Esophagus muscularis mucosa (tissue), 4 donors: ENCODE data around the gene GLP2R. TPM values are rescaled to one million over a fixed set of nuclear protein-coding genes. Genes with fewer than 3 reads are reported as not detected.

ENCODE experiments used
- DNase-seq: peaks from one replicate; pipeline ENCODE4 v3.0.0-alpha.2; 2017; ENCODE audit errors: extremely low spot score
- H3K27ac ChIP-seq, 4 donors: fragments of 200-600 bp; sonication (generic); replicated peaks in 1 of 4; 1 replicate in 3 of 4; 2 replicates in 1 of 4; pipeline ENCODE4 v1.5.1; 2016 to 2019; ENCODE audit warnings: mild to moderate bottlenecking in 1 of 4
- H3K27me3 ChIP-seq, 4 donors: fragments of 200-600 bp; sonication (generic); one replicate each; pipeline versions ENCODE4 v1.5.1 to v1.6.0; 2016 to 2019
- H3K36me3 ChIP-seq, 4 donors: fragments of 200-600 bp; sonication (generic); one replicate each; pipeline ENCODE4 v1.5.1; 2016 to 2019
- H3K4me1 ChIP-seq, 4 donors: fragments of 200-600 bp; sonication (generic); one replicate each; pipeline ENCODE4 v1.5.1; 2016 to 2019
- H3K4me3 ChIP-seq, 4 donors: fragments of 200-600 bp; sonication (generic); 1 replicate in 2 of 4; 2 replicates in 2 of 4; pipeline ENCODE4 v1.5.1; 2016 to 2019; ENCODE audit warnings: mild to moderate bottlenecking in 4 of 4, moderate library complexity in 1 of 4
- H3K9me3 ChIP-seq, 4 donors: fragments of 200-600 bp; sonication (generic); 1 replicate in 3 of 4; 2 replicates in 1 of 4; pipeline ENCODE4 v1.5.1; 2016 to 2019
- CTCF ChIP-seq, 3 experiments: fragments of 200-600 bp in 2 of 3; fragments of 450-650 bp in 1 of 3; sonication (generic) in 2 of 3; IDR thresholded peaks; one replicate each; pipeline ENCODE4 v1.5.1; 2017 to 2019; ENCODE audit warnings: antibody characterized with exemption in 3 of 3, mild to moderate bottlenecking in 2 of 3, moderate library complexity in 1 of 3
- EP300 ChIP-seq: sonication (generic); formaldehyde crosslinking; IDR thresholded peaks from one replicate; pipeline ENCODE4 v1.6.1; 2017; ENCODE audit warnings: antibody characterized with exemption
- POLR2A ChIP-seq: fragments of 450-650 bp; IDR thresholded peaks from one replicate; pipeline ENCODE4 v1.6.1; 2017; ENCODE audit warnings: antibody characterized with exemption, moderate library complexity, mild to moderate bottlenecking, low read depth
- POLR2AphosphoS5 ChIP-seq, 2 donors: sonication (generic); formaldehyde crosslinking; IDR thresholded peaks; one replicate each; pipeline ENCODE4 v1.6.1; 2017; ENCODE audit warnings: antibody characterized with exemption in 2 of 2
- WGBS: methylation state at CpG from one replicate; pipeline ENCODE4 v1.1.5; 2018; 5-methylcytosine and 5-hydroxymethylcytosine counted together
- intact Hi-C: fragments of 100-400 bp; cut with DNase I; formaldehyde crosslinking; loops from one replicate; pipeline ENCODE4 v1.15.1; 2023
- total RNA-seq, 4 donors: library from RNA; depleted of rRNA; stranded (reverse); fragments of >200 nt; gene quantifications; one replicate each; pipeline versions ENCODE4 v1.1.0 to v1.2.1, GENCODE V29; 2016

Gene GLP2R
- total RNA-seq, 4 donors from 2014 or later = 9.1 to 16.6 (median 14.6) TPM

- H3K36me3 ChIP-seq = no peaks in the 10 kb centered on the region
- intact Hi-C loops = no loop called here
- H3K27me3 ChIP-seq = peaks cover 0 to 33% (median 0%) of the 10 kb centered on the region in 4 donors
- no peak for TF ChIP-seq POLR2A
- TF ChIP-seq POLR2AphosphoS5 (IDR thresholded peaks at IDR 0.05) = no peak
- TF ChIP-seq CTCF (IDR thresholded peaks at IDR 0.05) = no peak
- no peak for TF ChIP-seq EP300
- no peaks in the 10 kb centered on the region for H3K9me3 ChIP-seq
- WGBS = 50% methylated on average over 13 of the region's 14 CpGs
- peaks cover 0 to 11% (median 9%) of the 10 kb centered on the region in 4 donors for H3K4me1 ChIP-seq
- no peak for DNase-seq
- H3K4me3 ChIP-seq = no peak overlapping the region
- H3K27ac ChIP-seq = no peak overlapping the region
These were observed 80.9 kb downstream of the GLP2R start for GRCh38 chr17:9906616-9907015.

GRCh38 chr17:9907131-9907530, 81.4 kb downstream of the GLP2R start:
- TF ChIP-seq CTCF (IDR thresholded peaks at IDR 0.05) (no peak), POLR2AphosphoS5 (IDR thresholded peaks at IDR 0.05) (no peak), EP300 (no peak), POLR2A (no peak)
- no peaks in the 10 kb centered on the region for H3K36me3 ChIP-seq
- WGBS = 80% methylated on average over 7 of the region's 7 CpGs
- intact Hi-C loops = no loop called here
- H3K27ac ChIP-seq = no peak overlapping the region
- peaks cover 0 to 11% (median 9%) of the 10 kb centered on the region in 4 donors for H3K4me1 ChIP-seq
- H3K27me3 ChIP-seq = peaks cover 0 to 33% (median 0%) of the 10 kb centered on the region in 4 donors
- no peaks in the 10 kb centered on the region for H3K9me3 ChIP-seq
- no peak for DNase-seq
- no peak overlapping the region for H3K4me3 ChIP-seq

- Histone ChIP-seq H3K36me3 (no peaks in the 10 kb centered on the region), H3K27ac (no peak overlapping the region), H3K4me1 (peaks cover 0 to 11% (median 9%) of the 10 kb centered on the region in 4 donors), H3K9me3 (no peaks in the 10 kb centered on the region), H3K4me3 (no peak overlapping the region), H3K27me3 (peaks cover 0 to 33% (median 0%) of the 10 kb centered on the region in 4 donors)
- 51% methylated on average over 10 of the region's 12 CpGs for WGBS
- DNase-seq = no peak
- no peak for TF ChIP-seq EP300
- no peak for TF ChIP-seq POLR2A
- intact Hi-C loops = no loop called here
These were observed 82.3 kb downstream of the GLP2R start for GRCh38 chr17:9907883-9908648.

GRCh38 chr17:9908649-9909042, 82.9 kb downstream of the GLP2R start:
- no peak overlapping the region for H3K4me3 ChIP-seq
- H3K27me3 ChIP-seq = peaks cover 0 to 33% (median 0%) of the 10 kb centered on the region in 4 donors
- H3K9me3 ChIP-seq = no peaks in the 10 kb centered on the region
- intact Hi-C loops = no loop called here
- TF ChIP-seq CTCF (IDR thresholded peaks at IDR 0.05) (no peak), POLR2A (no peak), POLR2AphosphoS5 (IDR thresholded peaks at IDR 0.05) (no peak), EP300 (no peak)
- H3K36me3 ChIP-seq = no peaks in the 10 kb centered on the region
- H3K4me1 ChIP-seq = peaks cover 0 to 11% (median 9%) of the 10 kb centered on the region in 4 donors
- 32% methylated on average over 5 of the region's 7 CpGs for WGBS
- H3K27ac ChIP-seq = no peak overlapping the region
- DNase-seq = no peak

- Histone ChIP-seq H3K27ac (no peak overlapping the region), H3K4me3 (no peak overlapping the region), H3K36me3 (peaks cover 0 to 19% (median 8%) of the 10 kb centered on the region in 4 donors), H3K9me3 (no peaks in the 10 kb centered on the region), H3K27me3 (peaks cover 0 to 26% (median 0%) of the 10 kb centered on the region in 4 donors), H3K4me1 (peaks cover 0 to 11% (median 9%) of the 10 kb centered on the region in 4 donors)
- DNase-seq = no peak
- TF ChIP-seq EP300 = no peak
- intact Hi-C loops = no loop called here
- 79% methylated on average over 8 of the region's 12 CpGs for WGBS
These were observed 85.4 kb downstream of the GLP2R start for GRCh38 chr17:9911089-9911488.
